ENCODE results near the gene CAVIN1.
"Not testable (repeated sequence)": the region's sequence is repeated elsewhere in the genome, so short reads cannot be mapped to it uniquely, and the experiment has no call there.

The CAVIN1 gene

DNA sequence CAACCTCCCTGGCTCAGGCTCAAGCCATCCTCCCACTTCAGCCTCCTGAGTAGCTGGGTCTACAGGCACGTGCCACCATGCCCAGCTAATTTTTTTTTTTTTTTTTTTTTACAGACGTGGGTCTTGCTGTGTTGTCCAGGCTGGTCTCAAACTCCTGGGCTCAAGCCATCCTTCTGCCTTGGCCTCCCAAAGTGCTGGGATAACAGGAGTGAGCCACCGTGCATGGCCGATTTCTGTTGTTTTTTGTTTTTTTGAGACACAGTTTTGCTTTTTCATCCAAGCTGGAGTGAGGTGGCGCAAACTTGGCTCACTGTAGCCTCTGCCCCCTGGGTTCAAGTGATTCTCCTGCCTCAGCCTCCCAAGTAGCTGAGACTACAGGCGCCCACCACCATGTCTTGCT, 31.9 kb upstream of the CAVIN1 start:
- no CpG with 5 or more reads among the region's 6 CpGs for WGBS (ENCODE audit: insufficient coverage, insufficient read length)
- not testable (repeated sequence) for H3K4me1 ChIP-seq (ENCODE audit: control insufficient read depth, insufficient read depth, low read length); H3K4me3 ChIP-seq (ENCODE audit: low read length); H3K36me3 ChIP-seq (ENCODE audit: control insufficient read depth, insufficient read depth, low read length); H3K9me3 ChIP-seq (ENCODE audit: control insufficient read depth, insufficient read depth, low read length); H3K27ac ChIP-seq (ENCODE audit: low read length); DNase-seq (ENCODE audit: low read depth, low spot score); H3K27me3 ChIP-seq (ENCODE audit: control insufficient read depth, insufficient read depth, low read length)

GRCh38 chr17:42453439-42453838, 30.4 kb upstream of the CAVIN1 start:
- DNase-seq (ENCODE audit: low read depth, low spot score): no peak
- Histone ChIP-seq H3K4me1 (ENCODE audit: control insufficient read depth, insufficient read depth, low read length) (no peaks in the 10 kb centered on the region), H3K36me3 (ENCODE audit: control insufficient read depth, insufficient read depth, low read length) (no peaks in the 10 kb centered on the region), H3K27ac (ENCODE audit: low read length) (no peak overlapping the region), H3K9me3 (ENCODE audit: control insufficient read depth, insufficient read depth, low read length) (no peaks in the 10 kb centered on the region), H3K27me3 (ENCODE audit: control insufficient read depth, insufficient read depth, low read length) (no peaks in the 10 kb centered on the region), H3K4me3 (ENCODE audit: low read length) (no peak overlapping the region)
- WGBS (ENCODE audit: insufficient coverage, insufficient read length): no CpG with 5 or more reads among the region's 2 CpGs

GRCh38 chr17:42451270-42451669, 28.2 kb upstream of the CAVIN1 start:
- not testable (repeated sequence) for H3K9me3 ChIP-seq (ENCODE audit: control insufficient read depth, insufficient read depth, low read length); DNase-seq (ENCODE audit: low read depth, low spot score); H3K36me3 ChIP-seq (ENCODE audit: control insufficient read depth, insufficient read depth, low read length); H3K4me3 ChIP-seq (ENCODE audit: low read length); H3K27ac ChIP-seq (ENCODE audit: low read length); H3K4me1 ChIP-seq (ENCODE audit: control insufficient read depth, insufficient read depth, low read length); H3K27me3 ChIP-seq (ENCODE audit: control insufficient read depth, insufficient read depth, low read length)
- WGBS (ENCODE audit: insufficient coverage, insufficient read length): no CpG with 5 or more reads among the region's 5 CpGs

- whole genome bisulfite sequencing (ENCODE audit: insufficient coverage, insufficient read length): no CpG with 5 or more reads among the region's 2 CpGs
Measured at GRCh38 chr17:42449838-42450237, 26.8 kb upstream of the CAVIN1 start.

GRCh38 chr17:42449176-42449575, 26.1 kb upstream of the CAVIN1 start:
- DNase-seq (ENCODE audit: low read depth, low spot score); H3K4me1 ChIP-seq (ENCODE audit: control insufficient read depth, insufficient read depth, low read length); H3K27ac ChIP-seq (ENCODE audit: low read length); H3K4me3 ChIP-seq (ENCODE audit: low read length); H3K27me3 ChIP-seq (ENCODE audit: control insufficient read depth, insufficient read depth, low read length); H3K36me3 ChIP-seq (ENCODE audit: control insufficient read depth, insufficient read depth, low read length); H3K9me3 ChIP-seq (ENCODE audit: control insufficient read depth, insufficient read depth, low read length): not testable (repeated sequence)
- WGBS (ENCODE audit: insufficient coverage, insufficient read length): no CpG with 5 or more reads among the region's 27 CpGs

More at GRCh38 chr17:42449838-42450237, 26.8 kb upstream of the CAVIN1 start:
- not testable (repeated sequence) for H3K36me3 ChIP-seq (ENCODE audit: control insufficient read depth, insufficient read depth, low read length); H3K27me3 ChIP-seq (ENCODE audit: control insufficient read depth, insufficient read depth, low read length); H3K4me1 ChIP-seq (ENCODE audit: control insufficient read depth, insufficient read depth, low read length); H3K9me3 ChIP-seq (ENCODE audit: control insufficient read depth, insufficient read depth, low read length); H3K27ac ChIP-seq (ENCODE audit: low read length); DNase-seq (ENCODE audit: low read depth, low spot score); H3K4me3 ChIP-seq (ENCODE audit: low read length)

- Histone ChIP-seq H3K4me3 (ENCODE audit: low read length) (no peak overlapping the region), H3K27ac (ENCODE audit: low read length) (no peak overlapping the region)
- no CpG with 5 or more reads among the region's 5 CpGs for WGBS (ENCODE audit: insufficient coverage, insufficient read length)
Measured at GRCh38 chr17:42442196-42442565, 19.1 kb upstream of the CAVIN1 start.

DNA sequence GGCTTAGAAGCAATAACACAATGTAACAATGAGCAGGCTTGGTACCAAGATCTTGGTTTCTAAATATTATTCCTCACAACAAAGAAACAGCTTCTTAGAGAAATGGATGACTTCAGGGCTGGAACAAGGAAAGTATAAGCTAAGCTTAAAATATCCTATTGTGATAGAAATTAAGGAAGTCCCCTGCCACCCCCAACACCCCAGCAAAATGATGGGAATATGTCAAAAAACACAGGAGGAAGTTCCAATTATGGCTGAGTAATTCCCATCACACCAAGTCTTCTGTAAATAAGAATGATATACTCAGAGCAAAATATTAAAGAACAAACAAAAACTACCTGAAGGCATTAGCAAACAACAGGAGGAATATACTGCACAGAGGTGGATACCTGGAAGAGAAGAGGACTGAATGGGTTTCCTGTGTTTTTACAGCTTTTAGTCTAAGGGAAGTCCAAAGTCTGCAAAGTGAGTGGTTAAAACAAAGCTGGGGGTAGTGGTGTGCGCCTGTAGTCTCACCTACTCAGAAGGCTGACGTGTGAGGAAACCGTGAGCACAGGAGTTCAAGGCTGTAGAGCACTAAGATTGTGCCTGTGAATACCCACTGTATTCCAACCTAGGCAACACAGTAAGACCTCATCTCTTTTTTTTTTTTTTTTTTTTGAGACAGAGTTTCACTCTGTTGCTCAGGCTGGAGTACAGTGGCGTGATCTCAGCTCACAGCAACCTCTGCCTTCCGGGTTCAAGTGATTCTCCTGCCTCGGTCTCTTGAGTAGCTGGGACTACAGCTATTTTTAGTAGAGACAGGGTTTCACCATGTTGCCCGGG, 18.5 kb upstream of the CAVIN1 start:
- H3K4me3 ChIP-seq (ENCODE audit: low read length): no peak overlapping the region
- no peaks in the 10 kb centered on the region for H3K9me3 ChIP-seq (ENCODE audit: control insufficient read depth, insufficient read depth, low read length)
- H3K4me1 ChIP-seq (ENCODE audit: control insufficient read depth, insufficient read depth, low read length): no peaks in the 10 kb centered on the region
- H3K27ac ChIP-seq (ENCODE audit: low read length): no peak overlapping the region
- no peak for DNase-seq (ENCODE audit: low read depth, low spot score)
- WGBS (ENCODE audit: insufficient coverage, insufficient read length): no CpG with 5 or more reads among the region's 7 CpGs
- H3K27me3 ChIP-seq (ENCODE audit: control insufficient read depth, insufficient read depth, low read length): no peaks in the 10 kb centered on the region
- no peaks in the 10 kb centered on the region for H3K36me3 ChIP-seq (ENCODE audit: control insufficient read depth, insufficient read depth, low read length)

More at GRCh38 chr17:42442196-42442565, 19.1 kb upstream of the CAVIN1 start:
- no peak for DNase-seq (ENCODE audit: low read depth, low spot score)
- no peaks in the 10 kb centered on the region for H3K36me3 ChIP-seq (ENCODE audit: control insufficient read depth, insufficient read depth, low read length)
- no peaks in the 10 kb centered on the region for H3K4me1 ChIP-seq (ENCODE audit: control insufficient read depth, insufficient read depth, low read length)
- H3K27me3 ChIP-seq (ENCODE audit: control insufficient read depth, insufficient read depth, low read length): no peaks in the 10 kb centered on the region
- no peaks in the 10 kb centered on the region for H3K9me3 ChIP-seq (ENCODE audit: control insufficient read depth, insufficient read depth, low read length)

DNA sequence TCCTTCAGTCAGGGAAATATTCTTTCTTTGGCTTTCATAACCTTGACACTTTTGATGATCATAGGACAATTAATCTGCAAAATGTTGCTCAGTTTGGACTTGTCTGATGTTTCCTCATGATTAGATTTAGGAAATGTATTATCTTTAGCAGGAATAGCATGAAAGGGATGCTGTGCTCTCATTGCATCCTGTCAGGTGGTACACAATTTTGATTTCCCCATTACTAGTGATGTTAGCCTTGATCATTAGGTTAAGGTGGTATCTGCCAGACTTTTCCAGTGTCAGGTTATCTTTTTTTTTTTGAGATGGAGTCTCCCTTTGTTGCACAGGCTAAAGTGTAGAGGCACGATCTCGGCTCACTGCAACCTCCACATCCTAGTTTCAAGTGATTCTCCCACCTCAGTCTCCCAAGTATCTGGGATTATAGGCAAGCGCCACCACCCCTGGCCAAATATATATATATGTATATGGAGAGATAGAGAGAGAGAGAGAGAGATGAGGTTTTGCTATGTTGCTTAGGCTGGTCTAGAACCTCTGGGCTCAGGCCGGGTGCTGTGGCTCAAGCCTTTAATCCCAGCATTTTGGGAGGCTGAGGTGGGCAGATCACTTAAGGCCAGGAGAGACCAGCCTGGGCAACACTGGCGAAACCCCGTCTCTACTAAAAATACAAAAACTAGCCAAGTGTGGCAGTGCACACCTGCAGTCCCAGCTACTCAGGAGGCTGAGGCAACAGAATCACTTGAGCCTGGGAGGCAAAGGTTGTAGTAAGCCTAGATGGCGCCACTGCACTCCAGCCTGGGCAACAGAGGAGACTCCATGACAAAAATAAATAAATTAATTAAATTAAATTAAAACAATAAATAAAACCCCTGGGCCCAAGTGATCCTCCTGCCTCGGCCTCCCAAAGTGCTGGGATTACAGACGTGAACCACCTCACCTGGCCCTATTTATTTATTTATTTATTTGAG, 15.8 kb upstream of the CAVIN1 start:
- WGBS (ENCODE audit: insufficient coverage, insufficient read length): no CpG with 5 or more reads among the region's 9 CpGs
- Histone ChIP-seq H3K4me1 (ENCODE audit: control insufficient read depth, insufficient read depth, low read length) (no peaks in the 10 kb centered on the region), H3K27me3 (ENCODE audit: control insufficient read depth, insufficient read depth, low read length) (no peaks in the 10 kb centered on the region), H3K4me3 (ENCODE audit: low read length) (no peak overlapping the region), H3K36me3 (ENCODE audit: control insufficient read depth, insufficient read depth, low read length) (no peaks in the 10 kb centered on the region), H3K9me3 (ENCODE audit: control insufficient read depth, insufficient read depth, low read length) (no peaks in the 10 kb centered on the region), H3K27ac (ENCODE audit: low read length) (no peak overlapping the region)
- DNase-seq (ENCODE audit: low read depth, low spot score): no peak

DNA sequence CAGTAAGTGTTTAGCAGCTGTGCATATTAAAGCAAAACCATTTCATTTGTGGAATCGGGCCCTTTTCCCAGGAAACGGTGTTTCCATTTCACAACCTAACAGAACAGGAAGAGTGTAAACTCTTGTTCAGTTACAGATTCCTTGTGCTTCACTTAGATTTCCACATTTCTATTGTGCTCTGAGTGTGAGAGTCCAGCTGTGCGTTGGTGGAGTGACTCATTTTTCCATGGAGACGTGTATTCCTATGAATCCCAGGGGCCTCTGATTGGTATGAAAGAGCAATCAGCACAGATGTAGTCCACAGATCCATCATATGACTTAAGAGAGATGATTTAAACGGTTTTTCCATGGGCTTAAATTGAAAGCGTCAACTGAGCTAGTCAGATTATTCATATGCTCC, 13.3 kb upstream of the CAVIN1 start:
- no peak for DNase-seq (ENCODE audit: low read depth, low spot score)
- Histone ChIP-seq H3K36me3 (ENCODE audit: control insufficient read depth, insufficient read depth, low read length) (no peaks in the 10 kb centered on the region), H3K4me1 (ENCODE audit: control insufficient read depth, insufficient read depth, low read length) (no peaks in the 10 kb centered on the region), H3K9me3 (ENCODE audit: control insufficient read depth, insufficient read depth, low read length) (no peaks in the 10 kb centered on the region), H3K4me3 (ENCODE audit: low read length) (no peak overlapping the region), H3K27ac (ENCODE audit: low read length) (no peak overlapping the region), H3K27me3 (ENCODE audit: control insufficient read depth, insufficient read depth, low read length) (no peaks in the 10 kb centered on the region)
- WGBS (ENCODE audit: insufficient coverage, insufficient read length): no CpG with 5 or more reads among the region's 6 CpGs

GRCh38 chr17:42431758-42432161, 8.7 kb upstream of the CAVIN1 start:
- WGBS (ENCODE audit: insufficient coverage, insufficient read length): no CpG with 5 or more reads among the region's 3 CpGs
- H3K36me3 ChIP-seq (ENCODE audit: control insufficient read depth, insufficient read depth, low read length): no peaks in the 10 kb centered on the region
- no peaks in the 10 kb centered on the region for H3K27me3 ChIP-seq (ENCODE audit: control insufficient read depth, insufficient read depth, low read length)
- no peaks in the 10 kb centered on the region for H3K9me3 ChIP-seq (ENCODE audit: control insufficient read depth, insufficient read depth, low read length)
- no peak overlapping the region for H3K27ac ChIP-seq (ENCODE audit: low read length)
- no peak for DNase-seq (ENCODE audit: low read depth, low spot score)
- no peaks in the 10 kb centered on the region for H3K4me1 ChIP-seq (ENCODE audit: control insufficient read depth, insufficient read depth, low read length)
- H3K4me3 ChIP-seq (ENCODE audit: low read length): no peak overlapping the region

Measured in iPS DF 6.9 (cell line).